Prostate gland (tissue), 2 donors: ENCODE measurements around the gene VCAM1. TPM values are rescaled to one million over a fixed set of nuclear protein-coding genes. Genes with fewer than 3 reads are reported as not detected.

Source experiments
- DNase-seq: peaks from one replicate; pipeline ENCODE4 v3.0.0-alpha.2; 2019; ENCODE audit warnings: low spot score
- H3K27ac ChIP-seq, 2 donors: fragments of 200-600 bp; sonication (generic); 2 replicates each; pipeline ENCODE4 v1.5.1; 2017 to 2019
- H3K27me3 ChIP-seq: fragments of 200-600 bp; sonication (generic); replicated peaks from 2 replicates; pipeline ENCODE4 v1.5.1; 2019; ENCODE audit not compliant: insufficient read depth
- H3K36me3 ChIP-seq, 2 donors: fragments of 200-600 bp; sonication (generic); 1 replicate in 1 of 2; 2 replicates in 1 of 2; pipeline versions ENCODE4 v1.5.1 to v1.8.1; 2017 to 2019
- H3K4me1 ChIP-seq: fragments of 200-600 bp; sonication (generic); replicated peaks from 2 replicates; pipeline ENCODE4 v1.5.1; 2019
- H3K4me3 ChIP-seq, 2 donors: fragments of 200-600 bp; sonication (generic); 2 replicates each; pipeline ENCODE4 v1.5.1; 2017 to 2019
- H3K9me3 ChIP-seq: fragments of 200-600 bp; sonication (generic); 2 replicates; pipeline ENCODE4 v1.5.1; 2017
- CTCF ChIP-seq, 4 experiments: fragments of 200-600 bp in 2 of 4; fragments of 450-650 bp in 2 of 4; sonication (generic) in 2 of 4; IDR thresholded peaks; 1 replicate in 3 of 4; 2 replicates in 1 of 4; pipeline ENCODE4 v1.5.1; 2016 to 2019; ENCODE audit warnings: antibody characterized with exemption in 4 of 4, mild to moderate bottlenecking in 2 of 4, moderate library complexity in 2 of 4
- POLR2A ChIP-seq: fragments of 450-650 bp; IDR thresholded peaks from one replicate; pipeline ENCODE4 v1.6.1; 2016; ENCODE audit warnings: antibody characterized with exemption, mild to moderate bottlenecking
- POLR2AphosphoS5 ChIP-seq: sonication (generic); formaldehyde crosslinking; IDR thresholded peaks from one replicate; pipeline ENCODE4 v1.6.1; 2017; ENCODE audit warnings: antibody characterized with exemption
- WGBS: methylation state at CpG from one replicate; pipeline ENCODE4 v1.1.5; 2018; 5-methylcytosine and 5-hydroxymethylcytosine counted together
- intact Hi-C: fragments of 100-400 bp; cut with DNase I; formaldehyde crosslinking; loops from one replicate; pipeline ENCODE4 v1.14.2; 2022
- total RNA-seq, 2 donors: library from RNA; depleted of rRNA; stranded (reverse); fragments of >200 nt; gene quantifications; one replicate each; pipeline ENCODE4 v1.1.0, GENCODE V29; 2016

The VCAM1 gene
- total RNA-seq, 2 donors from 2014 or later, result 2.9 to 9.3 TPM

- intact Hi-C loops, result no loop called here
- no peaks in the 10 kb centered on the region for H3K36me3 ChIP-seq
- DNase-seq, result no peak
- no peak for TF ChIP-seq POLR2A
- TF ChIP-seq POLR2AphosphoS5, result no peak
- no peak for TF ChIP-seq CTCF (IDR thresholded peaks at IDR 0.05)
- 83% methylated on average over 2 of the region's 2 CpGs for WGBS
- no peaks in the 10 kb centered on the region for H3K27me3 ChIP-seq
- H3K9me3 ChIP-seq, result no peaks in the 10 kb centered on the region
- H3K4me3 ChIP-seq, result no peak overlapping the region
- H3K27ac ChIP-seq, result no peak overlapping the region
- no peaks in the 10 kb centered on the region for H3K4me1 ChIP-seq
Measured at GRCh38 chr1:100747771-100748170, 28.2 kb downstream of the VCAM1 start.

GRCh38 chr1:100750005-100750885 lies 30.7 kb downstream of the VCAM1 start:
- H3K27ac ChIP-seq, result no peak overlapping the region
- WGBS, result 92% methylated on average over 9 of the region's 9 CpGs
- intact Hi-C loops, result no loop called here
- H3K4me3 ChIP-seq, result no peak overlapping the region
- no peaks in the 10 kb centered on the region for H3K36me3 ChIP-seq
- DNase-seq, result no peak
- H3K4me1 ChIP-seq, result no peaks in the 10 kb centered on the region
- H3K9me3 ChIP-seq, result no peaks in the 10 kb centered on the region
- H3K27me3 ChIP-seq, result no peaks in the 10 kb centered on the region
- TF ChIP-seq CTCF (IDR thresholded peaks at IDR 0.05) (no peak), POLR2A (no peak), POLR2AphosphoS5 (no peak)

GRCh38 chr1:100752791-100753190 lies 33.2 kb downstream of the VCAM1 start:
- Histone ChIP-seq H3K4me3 (no peak overlapping the region), H3K36me3 (no peaks in the 10 kb centered on the region), H3K9me3 (no peaks in the 10 kb centered on the region), H3K4me1 (no peaks in the 10 kb centered on the region), H3K27me3 (no peaks in the 10 kb centered on the region), H3K27ac (no peak overlapping the region)
- DNase-seq, result no peak
- 88% methylated on average over 5 of the region's 5 CpGs for WGBS
- TF ChIP-seq CTCF (IDR thresholded peaks at IDR 0.05) (no peak), POLR2AphosphoS5 (no peak), POLR2A (no peak)
- intact Hi-C loops, result no loop called here

GRCh38 chr1:100757946-100758345 lies 38.4 kb downstream of the VCAM1 start:
- intact Hi-C loops, result no loop called here
- no peak for TF ChIP-seq CTCF (IDR thresholded peaks at IDR 0.05)
- TF ChIP-seq POLR2A, result no peak
- TF ChIP-seq POLR2AphosphoS5, result no peak
- Histone ChIP-seq H3K36me3 (no peaks in the 10 kb centered on the region), H3K9me3 (no peaks in the 10 kb centered on the region), H3K4me3 (no peak overlapping the region), H3K4me1 (no peaks in the 10 kb centered on the region), H3K27me3 (no peaks in the 10 kb centered on the region), H3K27ac (no peak overlapping the region)
- no peak for DNase-seq
- 88% methylated on average over 4 of the region's 4 CpGs for WGBS

- H3K9me3 ChIP-seq, result no peaks in the 10 kb centered on the region
- H3K4me1 ChIP-seq, result no peaks in the 10 kb centered on the region
- H3K27me3 ChIP-seq, result no peaks in the 10 kb centered on the region
- no peaks in the 10 kb centered on the region for H3K36me3 ChIP-seq
- WGBS, result 81% methylated on average over 3 of the region's 3 CpGs
- H3K4me3 ChIP-seq, result no peak overlapping the region
- DNase-seq, result no peak
- intact Hi-C loops, result no loop called here
- no peak overlapping the region for H3K27ac ChIP-seq
- TF ChIP-seq CTCF (IDR thresholded peaks at IDR 0.05) (no peak), POLR2A (no peak), POLR2AphosphoS5 (no peak)
Measured at GRCh38 chr1:100759188-100759587, 39.6 kb downstream of the VCAM1 start.
